ENCODE measurements around the gene EXOC2.

Gene EXOC2

GRCh38 chr6:449057-449430 lies 243.9 kb downstream of the EXOC2 start:
- Histone ChIP-seq H3K27ac (no peak overlapping the region), H3K9me3 (ENCODE audit: severe bottlenecking) (peaks cover 25% of the 10 kb centered on the region), H3K36me3 (no peaks in the 10 kb centered on the region), H3K4me3 (ENCODE audit: low read depth, low read length) (no peak overlapping the region), H3K27me3 (ENCODE audit: insufficient read depth, low read depth, severe bottlenecking) (no peaks in the 10 kb centered on the region)
- TF ChIP-seq CTCF (IDR thresholded peaks at IDR 0.05; ENCODE audit: low read depth, low read length), result no peak
- no peak for DNase-seq

GRCh38 chr6:448296-449056 lies 244.5 kb downstream of the EXOC2 start:
- no peak for TF ChIP-seq CTCF (IDR thresholded peaks at IDR 0.05; ENCODE audit: low read depth, low read length)
- H3K27me3 ChIP-seq (ENCODE audit: insufficient read depth, low read depth, severe bottlenecking), result no peaks in the 10 kb centered on the region

GRCh38 chr6:447381-448165 lies 245.4 kb downstream of the EXOC2 start:
- H3K36me3 ChIP-seq, result no peaks in the 10 kb centered on the region
- H3K27ac ChIP-seq, result no peak overlapping the region
- TF ChIP-seq CTCF (IDR thresholded peaks at IDR 0.05; ENCODE audit: low read depth, low read length), result no peak
- H3K27me3 ChIP-seq (ENCODE audit: insufficient read depth, low read depth, severe bottlenecking), result no peaks in the 10 kb centered on the region
- peak; percentile 8 for DNase-seq
- H3K9me3 ChIP-seq (ENCODE audit: severe bottlenecking), result peaks cover 25% of the 10 kb centered on the region
- H3K4me3 ChIP-seq (ENCODE audit: low read depth, low read length), result no peak overlapping the region

More at GRCh38 chr6:448296-449056, 244.5 kb downstream of the EXOC2 start:
- Histone ChIP-seq H3K4me3 (ENCODE audit: low read depth, low read length) (no peak overlapping the region), H3K27ac (no peak overlapping the region), H3K36me3 (no peaks in the 10 kb centered on the region), H3K9me3 (ENCODE audit: severe bottlenecking) (peaks cover 25% of the 10 kb centered on the region)
- DNase-seq, result no peak

- H3K4me3 ChIP-seq (ENCODE audit: low read depth, low read length), result no peak overlapping the region
Measured at GRCh38 chr6:446418-447366, 246.2 kb downstream of the EXOC2 start.

More at GRCh38 chr6:446418-447366, 246.2 kb downstream of the EXOC2 start:
- Histone ChIP-seq H3K27me3 (ENCODE audit: insufficient read depth, low read depth, severe bottlenecking) (no peaks in the 10 kb centered on the region), H3K36me3 (no peaks in the 10 kb centered on the region), H3K27ac (no peak overlapping the region), H3K9me3 (ENCODE audit: severe bottlenecking) (peaks cover 22% of the 10 kb centered on the region)
- no peak for TF ChIP-seq CTCF (IDR thresholded peaks at IDR 0.05; ENCODE audit: low read depth, low read length)
- DNase-seq, result peak; percentile 51
